Measurements from ENCODE around the gene POLD3. TPM values are rescaled to one million over a fixed set of nuclear protein-coding genes. Genes with fewer than 3 reads are reported as not detected.

The POLD3 gene
- total RNA-seq, 1 donor from 2014 or later = 16.7 TPM

- DNase-seq (ENCODE audit: low read depth) = no peak
- no peak for TF ChIP-seq CTCF (conservative IDR thresholded peaks at IDR 0.05; ENCODE audit: low read depth, low read length)
- H3K4me3 ChIP-seq (ENCODE audit: low read depth, low read length) = no peak overlapping the region
Measured at GRCh38 chr11:74644081-74644480, 51.7 kb downstream of the POLD3 start.

- TF ChIP-seq CTCF (conservative IDR thresholded peaks at IDR 0.05; ENCODE audit: low read depth, low read length) = no peak
Measured at GRCh38 chr11:74646215-74646614, 53.8 kb downstream of the POLD3 start.

GRCh38 chr11:74646954-74647353, 54.6 kb downstream of the POLD3 start:
- no peak for DNase-seq (ENCODE audit: low read depth)
- no peak for TF ChIP-seq CTCF (conservative IDR thresholded peaks at IDR 0.05; ENCODE audit: low read depth, low read length)
- no peak overlapping the region for H3K4me3 ChIP-seq (ENCODE audit: low read depth, low read length)

More at GRCh38 chr11:74646215-74646614, 53.8 kb downstream of the POLD3 start:
- no peak for DNase-seq (ENCODE audit: low read depth)
- H3K4me3 ChIP-seq (ENCODE audit: low read depth, low read length) = no peak overlapping the region

- DNase-seq (ENCODE audit: low read depth) = no peak
- H3K4me3 ChIP-seq (ENCODE audit: low read depth, low read length) = no peak overlapping the region
- TF ChIP-seq CTCF (conservative IDR thresholded peaks at IDR 0.05; ENCODE audit: low read depth, low read length) = no peak
Measured at GRCh38 chr11:74647404-74647803, 55.0 kb downstream of the POLD3 start.

- H3K4me3 ChIP-seq (ENCODE audit: low read depth, low read length) = no peak overlapping the region
- DNase-seq (ENCODE audit: low read depth) = no peak
- no peak for TF ChIP-seq CTCF (conservative IDR thresholded peaks at IDR 0.05; ENCODE audit: low read depth, low read length)
Measured at GRCh38 chr11:74647831-74648230, 55.4 kb downstream of the POLD3 start.

GRCh38 chr11:74648894-74649293, 56.5 kb downstream of the POLD3 start:
- no peak overlapping the region for H3K4me3 ChIP-seq (ENCODE audit: low read depth, low read length)
- no peak for DNase-seq (ENCODE audit: low read depth)
- no peak for TF ChIP-seq CTCF (conservative IDR thresholded peaks at IDR 0.05; ENCODE audit: low read depth, low read length)

- no peak for TF ChIP-seq CTCF (conservative IDR thresholded peaks at IDR 0.05; ENCODE audit: low read depth, low read length)
- DNase-seq (ENCODE audit: low read depth) = no peak
Measured at GRCh38 chr11:74650498-74650897, 58.1 kb downstream of the POLD3 start.

More at GRCh38 chr11:74650498-74650897, 58.1 kb downstream of the POLD3 start:
- H3K4me3 ChIP-seq (ENCODE audit: low read depth, low read length) = no peak overlapping the region
